ENCODE measurements around the gene CTSD. TPM values are rescaled to one million over a fixed set of nuclear protein-coding genes. Genes with fewer than 3 reads are reported as not detected.

CTSD gene
- total RNA-seq, 2 experiments from 2014 or later, result 104 TPM

DNA sequence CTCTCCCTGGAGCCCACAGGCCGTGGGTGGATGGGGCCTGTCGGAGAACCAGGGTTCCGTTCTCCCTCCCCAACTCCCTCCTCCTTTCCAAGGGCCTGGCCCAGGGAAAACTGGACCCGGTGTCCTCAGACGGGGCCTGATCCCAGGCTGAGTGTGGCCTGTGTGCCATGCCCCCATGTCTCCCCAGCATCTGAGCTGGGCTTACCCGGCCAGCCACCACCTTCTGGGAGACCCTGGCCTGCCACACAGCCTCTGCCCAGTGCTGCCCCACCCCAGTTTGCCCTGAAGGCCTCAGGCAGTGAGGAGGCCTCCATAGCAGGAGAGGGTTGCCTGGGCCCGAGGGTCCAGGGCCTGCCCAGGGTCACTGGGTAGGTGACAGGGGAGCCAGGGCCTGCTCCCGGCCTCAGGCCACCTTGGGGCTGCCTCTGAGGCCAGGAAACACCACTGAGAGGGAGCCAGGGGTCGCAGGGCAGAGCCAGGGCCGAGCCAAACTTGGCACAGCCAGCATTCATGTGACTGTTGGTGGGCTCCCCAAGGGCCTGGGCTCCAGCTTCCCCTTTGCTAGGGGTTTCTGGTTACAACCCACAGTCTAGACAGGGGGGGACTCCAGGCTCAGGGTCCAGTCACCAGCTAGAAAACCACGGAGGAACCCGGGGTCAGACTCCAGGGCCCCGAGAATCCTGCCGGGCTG lies 12.7 kb downstream of the CTSD start:
- ChIA-PET CTCF (interaction anchor here (1.0 kb wide), 1 partner anchor 45 kb away, joined by 3 read pairs; no protein-coding TSS in a partner anchor), POLR2A (interaction anchor here (0.6 kb wide), 1 partner anchor 19 kb away, joined by 3 read pairs; no protein-coding TSS in a partner anchor)

DNA sequence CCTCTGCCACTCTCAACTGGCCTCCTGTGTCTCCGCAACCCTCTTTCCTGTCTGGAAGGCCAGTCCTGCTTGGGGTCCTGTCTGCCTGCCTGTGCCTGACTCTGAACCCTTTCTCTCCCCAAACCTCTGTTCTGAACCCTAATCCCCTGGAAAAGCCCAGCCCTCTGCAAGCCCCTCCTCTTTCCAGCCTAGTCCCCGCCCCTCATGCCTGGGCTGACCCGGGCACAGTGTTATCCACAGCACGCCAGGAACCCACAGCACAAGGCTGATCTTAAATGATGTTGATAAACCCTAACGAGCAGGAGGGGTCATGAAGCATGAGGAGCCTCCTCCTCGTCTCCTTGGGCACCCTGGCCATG lies 13.3 kb downstream of the CTSD start, which contains the start of gene IFITM10:
Gene IFITM10, minus strand, starts transcription at position 115 of the 359 bp plus-strand sequence. CDS start 153 bp downstream, outside the sequence.
- ChIA-PET POLR2A (interaction anchor here (0.6 kb wide), 1 partner anchor 20 kb away, joined by 3 read pairs; no protein-coding TSS in a partner anchor), CTCF (no interaction called here)

DNA sequence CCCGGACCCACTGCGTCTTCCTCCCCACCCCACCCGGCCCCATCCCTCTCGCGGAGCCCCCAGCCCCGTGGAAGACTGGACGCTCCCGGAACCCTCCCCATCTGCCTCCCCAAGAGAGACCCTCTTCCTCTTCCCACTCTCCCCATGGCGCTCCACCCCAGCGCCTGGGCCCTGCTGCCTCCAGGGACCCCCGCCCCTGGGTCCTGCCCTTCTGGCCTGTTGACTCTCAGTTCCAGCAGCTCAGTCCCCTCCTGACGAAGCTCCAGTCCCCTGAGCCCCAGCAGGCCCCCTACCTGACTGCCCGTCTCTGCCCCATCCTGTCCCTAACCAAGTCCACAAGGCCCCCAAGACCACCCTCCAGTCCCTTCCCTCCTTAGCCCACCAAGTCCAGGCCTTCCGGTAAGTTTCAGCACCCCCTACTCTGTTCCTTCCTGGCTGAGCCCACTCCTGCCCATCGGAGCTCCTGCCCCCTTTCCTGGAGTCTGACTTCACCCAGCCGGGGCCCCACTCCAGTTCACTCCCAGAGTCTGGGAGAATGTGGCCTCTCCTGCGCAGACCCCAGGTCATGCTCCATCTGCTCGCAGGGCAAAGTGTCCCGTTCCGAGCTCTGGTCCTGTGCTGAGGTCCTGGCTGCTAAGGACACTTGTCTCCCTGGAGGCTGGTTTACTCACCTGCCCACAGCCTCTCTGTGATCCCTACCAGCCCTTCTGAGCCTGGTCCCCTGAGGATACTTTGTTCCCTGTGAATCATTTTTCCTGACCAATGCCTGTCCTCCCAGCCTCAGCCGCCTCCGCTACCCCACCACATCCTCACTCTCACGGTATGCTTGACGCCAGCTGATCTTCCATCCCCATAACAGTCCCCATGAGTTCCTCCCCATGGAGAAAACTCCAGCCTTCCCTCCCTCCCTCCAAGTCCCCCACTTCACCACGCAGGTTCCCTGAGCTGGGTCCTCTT lies 14.1 kb downstream of the CTSD start:
- ChIA-PET CTCF (no interaction called here), POLR2A (interaction anchor here (0.6 kb wide), 1 partner anchor 20 kb away, joined by 3 read pairs; no protein-coding TSS in a partner anchor)

DNA sequence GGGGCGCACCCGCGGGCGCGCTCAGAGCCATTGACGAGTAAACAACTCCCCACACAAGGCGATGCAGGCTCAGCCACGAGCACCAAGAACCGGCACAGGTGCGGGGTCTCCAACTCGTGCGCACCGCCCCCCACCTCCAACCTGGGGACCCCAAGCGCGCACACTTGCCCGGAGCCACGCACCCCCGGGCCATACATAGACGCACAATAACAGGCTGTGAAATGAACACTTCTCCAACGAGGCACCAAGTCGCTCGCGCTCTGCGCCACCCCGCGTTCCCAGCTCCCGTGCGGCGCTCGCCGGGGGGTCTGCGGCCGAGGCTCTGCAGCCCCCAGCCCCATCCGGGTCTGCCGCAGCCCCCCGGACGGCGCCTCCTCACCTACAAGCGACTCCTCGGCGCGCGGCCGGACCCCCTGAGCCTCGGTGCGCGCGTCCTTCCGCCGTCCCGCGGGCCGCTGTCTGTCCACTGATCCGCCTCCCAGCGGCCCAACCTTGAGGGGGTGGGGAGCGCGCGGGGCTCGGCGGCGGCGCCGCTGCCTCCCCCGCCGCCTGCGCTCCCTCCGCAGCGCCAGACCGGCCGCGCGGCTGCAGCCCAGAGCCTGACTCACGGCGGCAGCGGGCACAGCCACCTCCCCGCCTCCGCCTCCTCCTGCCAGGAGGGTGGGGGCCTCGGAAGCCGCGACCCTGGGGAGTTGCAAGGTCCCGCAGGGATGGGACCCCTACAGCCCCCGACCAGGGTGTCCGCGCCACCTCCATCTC lies 14.9 kb downstream of the CTSD start:
- CTCF ChIA-PET, result interaction anchor here (0.5 kb wide), 1 partner anchor 389 kb away, joined by 3 read pairs; no protein-coding TSS in a partner anchor
- POLR2A ChIA-PET, result no interaction called here

DNA sequence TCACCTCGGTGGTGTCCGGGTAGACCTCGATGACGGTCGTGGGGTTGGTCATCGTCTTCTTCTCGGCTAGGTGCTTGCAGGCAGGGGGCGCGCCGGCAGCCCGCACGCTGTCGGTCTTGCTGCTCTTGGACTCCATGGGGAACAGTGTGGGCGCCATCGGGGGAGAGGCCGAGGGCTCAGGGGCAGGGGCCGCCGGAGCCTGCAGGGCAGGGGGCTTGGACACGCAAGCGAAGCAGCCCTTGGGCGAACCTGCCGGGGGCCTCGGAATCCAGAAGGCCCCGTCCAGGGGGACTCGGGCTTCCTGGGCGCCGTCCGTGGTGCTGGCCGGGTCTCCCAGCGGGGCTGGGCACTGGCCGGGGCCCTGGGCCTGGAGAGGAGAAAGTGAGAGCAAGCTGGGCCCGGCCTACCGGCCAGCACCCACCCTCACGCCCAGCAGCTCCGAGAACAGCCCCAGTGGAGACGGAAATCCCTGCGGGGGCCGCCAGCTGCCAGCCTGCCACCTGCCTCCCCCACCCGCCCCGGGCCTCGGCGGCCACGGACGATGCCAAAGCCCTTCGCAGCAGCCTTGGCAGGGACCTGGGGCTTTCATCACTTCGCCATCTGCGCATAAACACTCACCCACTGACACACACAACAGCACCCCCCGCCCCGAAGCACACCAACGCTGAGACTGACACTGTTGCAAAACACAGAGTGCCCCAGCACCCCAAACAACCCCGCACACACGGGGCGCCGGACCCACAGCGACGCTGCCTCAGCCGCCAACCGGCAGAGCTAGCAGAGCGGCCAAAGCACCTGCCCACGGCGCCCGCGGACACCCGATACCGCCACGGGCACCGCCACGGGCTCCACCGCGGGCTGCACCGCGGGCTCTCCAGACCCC lies 15.7 kb downstream of the CTSD start:
- ChIA-PET CTCF (interaction anchor here (0.5 kb wide), 1 partner anchor 390 kb away, joined by 3 read pairs; no protein-coding TSS in a partner anchor), POLR2A (no interaction called here)

DNA sequence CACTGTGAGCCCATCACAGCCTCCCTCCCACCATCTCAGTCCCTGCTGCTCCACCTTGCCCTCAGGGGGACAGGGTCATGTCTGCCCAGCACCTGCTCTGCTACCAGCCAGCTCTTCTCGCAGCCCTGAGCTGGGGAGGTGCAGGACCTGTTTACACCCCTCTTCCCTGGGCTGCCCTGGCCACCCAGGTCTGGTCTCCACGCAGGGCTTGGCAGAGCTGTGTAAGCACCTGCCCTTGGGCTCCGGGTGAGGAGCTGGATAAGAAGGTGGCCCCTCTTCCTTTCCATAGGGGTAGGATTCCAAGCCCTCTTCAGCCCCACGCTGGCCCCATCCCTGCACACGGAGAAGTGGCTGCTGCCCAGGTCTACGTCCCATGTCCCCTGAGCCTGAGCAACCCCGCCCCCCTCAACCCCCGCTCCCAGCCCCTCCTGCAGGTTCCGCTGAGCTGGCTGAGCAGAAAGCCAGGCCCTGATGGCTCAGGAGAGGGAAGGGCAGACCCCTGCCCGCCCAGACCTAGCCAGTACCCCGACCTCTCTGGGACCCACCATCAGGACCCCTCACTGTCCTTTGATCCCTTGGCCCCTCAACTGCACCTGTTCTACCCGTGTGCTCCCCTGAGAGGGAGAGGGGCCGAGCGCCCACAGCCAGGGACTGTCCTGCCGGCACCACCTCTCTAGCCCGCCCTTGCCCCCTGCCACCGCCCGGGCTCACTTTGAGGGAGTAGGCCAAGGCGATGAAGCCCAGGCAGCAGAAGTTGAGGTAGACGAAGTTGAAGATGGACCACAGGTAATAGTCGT lies 16.6 kb downstream of the CTSD start:
- ChIA-PET POLR2A (no interaction called here), CTCF (no interaction called here)

DNA sequence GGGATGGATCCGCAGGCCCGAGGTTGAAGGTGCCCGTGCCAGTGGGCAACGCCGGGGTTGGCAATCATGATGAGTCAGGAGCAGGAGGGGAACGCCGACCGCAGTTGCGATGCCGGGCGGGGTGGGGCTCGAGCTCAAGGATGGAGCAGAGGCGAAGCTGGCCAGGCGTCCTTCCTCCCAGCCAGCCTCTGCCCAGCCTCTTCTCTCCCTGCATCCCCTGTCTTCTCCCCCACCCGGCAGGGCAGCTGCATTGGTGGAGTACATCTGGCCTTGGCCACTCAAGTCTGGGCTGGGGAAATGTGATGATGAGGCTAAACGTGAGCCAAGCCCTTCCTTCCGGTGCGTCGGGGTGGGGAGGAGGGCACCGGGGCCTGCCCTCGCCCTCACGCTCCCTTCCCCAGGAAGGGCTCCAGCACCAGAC lies 17.2 kb downstream of the CTSD start:
- ChIA-PET CTCF (no interaction called here), POLR2A (no interaction called here)

DNA sequence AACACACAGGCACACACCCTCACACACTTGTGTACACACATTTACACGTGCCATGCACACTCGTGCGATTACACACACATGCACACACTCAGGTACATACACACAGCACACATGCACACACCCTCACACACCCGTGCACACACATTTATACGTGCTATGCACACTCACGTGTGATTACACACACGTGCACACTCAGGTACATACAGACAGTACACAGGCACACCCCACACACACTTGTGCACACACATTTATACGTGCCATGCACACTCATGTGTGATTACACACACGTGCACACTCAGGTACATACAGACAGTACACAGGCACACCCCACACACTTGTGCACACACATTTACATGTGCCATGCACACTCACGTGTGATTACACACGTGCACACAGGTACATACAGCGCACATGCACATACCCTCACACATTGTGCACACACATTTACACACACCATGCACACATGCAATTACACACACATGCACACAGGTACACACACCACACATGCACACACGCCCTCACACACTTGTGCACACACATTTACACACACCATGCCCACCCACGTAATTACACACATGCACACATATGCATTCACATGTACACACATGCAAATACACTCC lies 17.9 kb downstream of the CTSD start:
- ChIA-PET CTCF (no interaction called here), POLR2A (no interaction called here)

DNA sequence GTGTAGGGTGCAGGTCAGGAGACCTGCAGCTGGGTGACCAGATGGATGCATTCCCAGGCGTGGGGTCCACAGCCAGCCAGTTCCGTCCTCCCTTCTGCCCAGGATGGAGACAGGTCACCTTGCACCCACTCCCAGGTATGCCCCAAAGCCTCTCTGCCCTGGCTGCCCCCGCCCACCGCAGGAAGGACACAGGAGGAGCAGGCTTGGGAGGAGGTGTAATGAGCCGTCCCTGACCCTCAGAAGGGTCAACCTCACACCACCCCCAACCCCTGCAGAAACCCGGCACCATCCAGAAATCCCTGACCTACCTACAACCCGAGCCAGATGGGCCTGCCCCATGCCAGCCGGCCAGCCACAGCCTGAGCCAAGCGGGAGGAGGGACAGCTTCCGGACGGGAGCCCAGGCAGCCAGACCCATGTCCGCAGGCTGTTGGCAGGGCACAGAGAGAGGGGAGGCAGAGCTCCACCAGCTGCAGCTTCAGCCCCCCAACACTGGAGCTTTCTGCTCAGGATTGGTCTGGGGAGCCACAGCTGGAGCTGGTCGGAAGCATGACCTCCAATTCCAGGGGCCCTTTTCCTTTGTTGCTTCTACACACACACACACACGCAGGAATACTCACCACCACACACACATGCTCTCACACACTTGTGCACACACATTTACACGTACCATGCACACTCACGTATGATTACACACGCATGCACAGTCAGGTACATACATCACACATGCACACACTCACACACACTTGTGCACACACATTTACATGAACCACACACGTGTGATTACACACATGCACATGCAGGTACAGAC lies 18.6 kb downstream of the CTSD start:
- ChIA-PET CTCF (interaction anchor here (1.3 kb wide), 1 partner anchor 88 kb away, joined by 3 read pairs; no protein-coding TSS in a partner anchor), POLR2A (no interaction called here)

DNA sequence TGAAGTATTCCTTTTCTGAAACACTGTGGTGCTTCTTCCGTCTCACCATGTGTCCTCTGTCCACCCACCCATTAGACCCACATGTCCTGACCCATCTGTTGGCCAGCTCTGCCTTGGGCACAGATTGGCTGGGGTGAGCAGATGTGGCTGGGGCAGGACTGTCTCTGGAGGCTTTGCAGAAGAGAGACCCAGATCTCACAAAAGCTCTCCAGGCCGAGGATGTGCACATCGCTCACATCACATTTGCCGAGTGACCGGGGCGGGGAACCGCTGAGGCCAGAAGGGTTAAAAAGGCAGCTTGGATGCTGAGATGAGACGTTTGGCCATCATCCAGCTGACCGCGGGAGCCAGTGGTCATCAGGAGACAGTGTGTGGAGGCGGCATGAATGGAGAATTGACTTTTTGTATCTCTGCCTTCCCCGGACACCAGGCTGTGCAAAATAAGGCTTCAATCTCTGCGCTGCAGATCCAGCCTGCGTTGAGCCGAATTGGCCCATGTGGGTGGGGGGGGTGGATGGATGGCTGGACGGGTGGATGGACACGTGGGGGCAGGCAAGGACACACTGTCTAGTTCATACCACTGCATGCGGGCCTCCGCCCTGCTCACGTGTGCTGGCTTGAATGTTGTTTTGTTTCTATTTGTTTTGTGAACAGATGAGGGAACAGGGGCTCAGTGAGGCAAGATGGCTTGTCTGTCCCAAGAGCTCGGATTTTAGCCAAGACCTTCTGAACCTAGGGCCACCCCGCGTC lies 19.4 kb downstream of the CTSD start:
- CTCF ChIA-PET, result interaction anchor here (1.3 kb wide), 1 partner anchor 89 kb away, joined by 3 read pairs; no protein-coding TSS in a partner anchor
- POLR2A ChIA-PET, result no interaction called here

DNA sequence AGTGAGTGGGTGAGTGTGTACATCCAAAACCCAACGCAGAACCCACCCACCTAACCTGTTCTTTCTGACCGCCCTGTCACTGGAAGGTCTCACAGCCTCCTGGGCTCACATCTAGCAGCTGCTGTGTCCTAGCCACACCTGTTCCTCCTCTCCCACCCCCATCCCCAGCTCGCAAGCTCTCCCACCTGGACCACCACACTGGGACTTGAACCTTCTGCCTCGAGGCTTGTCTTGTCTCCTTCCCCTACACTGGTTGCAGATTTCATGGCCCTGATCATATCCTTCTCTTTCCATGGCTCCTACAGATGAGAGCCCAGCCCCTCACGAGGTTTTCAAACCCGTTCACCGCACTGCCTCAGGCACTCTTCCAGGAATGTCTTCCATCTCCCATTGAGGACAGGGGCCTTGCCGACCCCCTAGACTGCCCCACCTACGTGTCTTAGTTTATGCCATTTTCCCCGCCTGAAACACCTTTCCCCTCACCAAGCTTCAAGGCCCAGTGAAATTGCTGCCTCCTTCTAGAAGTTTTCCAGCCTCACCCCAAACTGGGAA lies 20.1 kb downstream of the CTSD start:
- ChIA-PET CTCF (no interaction called here), POLR2A (no interaction called here)

DNA sequence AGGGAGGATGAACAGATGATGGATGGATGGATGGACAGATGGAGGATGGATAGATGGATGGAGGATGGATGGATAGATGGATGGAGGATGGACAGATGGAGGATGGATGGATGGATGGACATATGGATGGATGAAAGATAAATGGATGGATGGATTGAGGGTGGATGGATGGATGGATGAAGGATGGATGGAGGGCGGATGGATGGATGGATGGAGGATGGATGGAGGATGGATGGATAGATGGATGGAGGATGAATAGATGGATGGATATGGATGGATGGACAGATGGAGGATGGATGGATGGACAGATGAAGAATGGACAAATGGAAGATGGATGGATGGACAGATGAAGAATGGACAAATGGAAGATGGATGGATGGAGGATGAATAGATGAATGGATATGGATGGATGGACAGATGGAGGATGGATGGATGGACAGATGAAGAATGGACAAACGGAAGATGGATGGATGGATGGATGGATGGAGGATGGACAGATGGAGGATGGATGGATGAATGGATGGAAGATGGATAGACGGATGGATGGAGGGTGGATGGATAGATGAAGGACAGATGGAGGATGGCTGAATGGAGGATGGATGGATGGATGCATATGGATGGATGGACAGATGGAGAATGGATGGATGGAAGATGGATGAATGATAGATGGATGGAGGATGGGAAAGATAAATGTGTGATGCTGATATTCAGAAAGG lies 20.7 kb downstream of the CTSD start:
- ChIA-PET CTCF (no interaction called here), POLR2A (no interaction called here)

DNA sequence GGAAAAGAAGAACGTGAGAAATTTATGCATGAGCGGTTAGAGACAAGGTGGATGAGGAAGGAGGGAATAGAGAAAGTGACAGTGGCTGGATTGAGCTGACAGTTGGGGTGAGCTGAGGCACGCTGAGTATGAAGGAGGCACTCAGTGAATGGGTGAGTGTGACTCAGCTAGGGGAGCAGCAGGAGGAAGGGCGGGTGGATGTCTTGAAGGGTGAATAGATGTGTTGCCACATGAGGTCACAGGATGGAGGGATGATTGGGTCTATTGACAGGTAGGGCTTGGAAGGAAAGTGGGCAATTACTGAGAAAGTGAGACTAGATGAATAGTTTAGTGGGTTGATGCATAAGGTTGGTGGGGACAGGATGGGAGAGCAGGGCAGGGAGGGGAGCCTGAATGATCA lies 21.4 kb downstream of the CTSD start:
- CTCF ChIA-PET, result no interaction called here
- POLR2A ChIA-PET, result no interaction called here

DNA sequence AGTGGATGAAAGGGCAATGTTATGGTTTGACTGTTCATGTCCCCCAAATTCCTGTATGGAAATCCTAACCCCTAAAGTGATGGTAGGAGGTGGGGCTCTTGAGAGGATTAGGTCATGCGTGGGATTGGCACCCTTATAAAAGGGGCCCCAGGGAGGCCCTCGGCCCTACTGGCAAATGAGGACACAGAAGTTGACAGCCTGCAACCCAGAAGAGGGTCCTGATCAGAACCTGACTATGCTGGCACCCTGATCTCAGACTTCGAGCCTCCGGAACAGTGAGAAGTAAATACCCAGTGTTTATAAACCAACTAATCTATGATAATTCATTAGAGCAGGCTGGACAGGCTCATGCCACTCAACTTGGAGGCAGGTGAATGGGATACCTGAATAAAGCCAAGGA lies 22.0 kb downstream of the CTSD start:
- ChIA-PET POLR2A (no interaction called here), CTCF (no interaction called here)

DNA sequence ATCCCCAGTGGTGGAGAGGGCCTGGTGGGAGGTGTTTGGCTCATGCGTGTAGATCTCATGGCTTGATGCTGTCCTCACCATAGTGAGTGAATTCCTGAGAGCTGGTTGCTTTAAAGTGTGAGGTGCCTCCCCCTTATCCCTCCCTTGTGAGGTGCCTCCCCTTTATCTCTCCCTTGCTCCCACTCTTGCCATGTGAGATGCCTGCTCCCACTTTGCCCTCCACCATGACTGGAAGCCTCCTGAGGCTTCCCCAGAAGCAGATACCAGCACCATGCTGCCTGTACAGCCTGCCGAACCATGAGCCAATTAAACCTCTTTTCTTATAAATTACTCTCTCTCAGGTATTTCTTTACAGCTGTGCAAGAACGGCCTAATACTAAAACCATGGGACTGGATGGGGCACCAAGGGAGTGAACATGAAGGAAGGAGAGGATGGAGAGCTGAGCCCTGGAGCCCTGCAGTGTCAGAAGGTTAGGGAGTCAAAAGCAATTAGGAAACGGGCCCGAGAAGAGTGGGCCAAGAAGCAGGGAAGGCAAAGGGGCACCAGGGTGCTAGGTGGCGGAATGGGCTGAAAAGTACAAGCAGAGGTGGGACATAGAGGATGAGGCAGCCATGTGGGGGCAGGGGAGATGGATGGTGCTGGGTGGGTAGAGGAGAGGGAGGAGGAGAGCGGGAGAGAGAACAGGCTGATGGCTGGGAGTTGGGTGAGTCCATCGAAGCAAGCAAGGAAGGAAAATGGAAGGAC lies 22.8 kb downstream of the CTSD start:
- ChIA-PET CTCF (no interaction called here), POLR2A (no interaction called here)
